ENCODE measurements around the gene SGSM2.

DNA sequence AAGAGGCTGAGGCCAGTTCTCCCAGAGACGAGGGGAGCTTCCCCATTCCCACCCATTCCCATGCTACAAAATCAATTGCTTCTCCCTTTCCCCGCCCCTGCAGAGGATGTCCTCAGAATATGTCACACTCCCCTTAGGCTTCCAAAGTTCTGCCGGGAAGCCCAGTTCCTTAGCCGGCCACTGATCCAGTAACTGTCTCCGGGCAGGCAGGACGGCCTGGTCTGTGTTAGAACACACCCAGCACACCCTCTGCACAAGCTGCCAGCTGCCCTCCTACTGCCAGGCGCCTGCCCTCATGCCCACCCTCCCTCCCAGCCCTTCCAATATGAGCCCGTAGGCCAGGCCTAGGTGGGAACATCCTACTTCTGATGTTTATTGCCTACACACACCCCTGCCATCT is 31.1 kb downstream of the SGSM2 start:
- TF ChIP-seq POLR2AphosphoS5 (IDR thresholded peaks at IDR 0.05; ENCODE audit: low read depth, low read length): no peak
- no peak for TF ChIP-seq TAF1 (IDR thresholded peaks at IDR 0.05; ENCODE audit: low read depth, low read length)
- no peak for TF ChIP-seq PAX5 (IDR thresholded peaks at IDR 0.05; ENCODE audit: insufficient read depth, low read length, severe bottlenecking)
- no peak for TF ChIP-seq POLR2A (IDR thresholded peaks at IDR 0.05; ENCODE audit: low read depth, low read length)

All from GM12891 (cell line).